H9 (cell line): ENCODE measurements around the gene SLC22A5. TPM values are rescaled to one million over a fixed set of nuclear protein-coding genes. Genes with fewer than 3 reads are reported as not detected.
A peak's percentile ranks its signal among the peaks of the same experiment; 100 is the strongest.

Source experiments
- DNase-seq: peaks from one replicate; pipeline ENCODE4 v3.0.0-alpha.2; 2017
- H2AFZ ChIP-seq: one replicate; pipeline ENCODE4 v1.6.1; 2013; ENCODE audit warnings: mild to moderate bottlenecking, low read length, control low read depth, moderate library complexity
- H2AK5ac ChIP-seq: 2 replicates; pipeline ENCODE4 v1.6.1; 2013; ENCODE audit warnings: low read length, control low read depth, mixed read lengths; ENCODE audit not compliant: insufficient read length
- H2BK120ac ChIP-seq: one replicate; pipeline ENCODE4 v1.6.1; 2013; ENCODE audit warnings: low read depth, mild to moderate bottlenecking, low read length, control low read depth, inconsistent platforms; ENCODE audit not compliant: poor library complexity, severe bottlenecking
- H2BK12ac ChIP-seq: 2 replicates; pipeline ENCODE4 v1.6.1; 2013; ENCODE audit warnings: low read length, control low read depth, mixed read lengths, low read depth; ENCODE audit not compliant: insufficient read length
- H2BK15ac ChIP-seq: 2 replicates; pipeline ENCODE4 v1.6.1; 2013; ENCODE audit warnings: low read depth, low read length, control low read depth
- H2BK20ac ChIP-seq: one replicate; pipeline ENCODE4 v1.6.1; 2013; ENCODE audit warnings: low read depth, mild to moderate bottlenecking, low read length, control low read depth, inconsistent platforms; ENCODE audit not compliant: poor library complexity, severe bottlenecking
- H2BK5ac ChIP-seq: 2 replicates; pipeline ENCODE4 v1.6.1; 2013; ENCODE audit warnings: low read length, control low read depth, mixed read lengths; ENCODE audit not compliant: insufficient read length
- H3K14ac ChIP-seq: 2 replicates; pipeline ENCODE4 v1.6.1; 2013; ENCODE audit warnings: low read length, control low read depth; ENCODE audit not compliant: insufficient read depth
- H3K18ac ChIP-seq: 2 replicates; pipeline ENCODE4 v1.6.1; 2013; ENCODE audit warnings: low read depth, mild to moderate bottlenecking, mixed read lengths, low read length, control low read depth; ENCODE audit not compliant: insufficient read length
- H3K23ac ChIP-seq: 2 replicates; pipeline ENCODE4 v1.6.1; 2013; ENCODE audit warnings: low read length, control low read depth, mixed read lengths, low read depth; ENCODE audit not compliant: insufficient read length
- H3K23me2 ChIP-seq: 2 replicates; pipeline ENCODE4 v1.6.1; 2013; ENCODE audit warnings: low read depth, mild to moderate bottlenecking, mixed read lengths, low read length, control low read depth; ENCODE audit not compliant: insufficient read length, poor library complexity, severe bottlenecking
- H3K27ac ChIP-seq: 2 replicates; pipeline ENCODE4 v1.5.1; 2013; ENCODE audit warnings: low read length, control low read depth, mixed read lengths, low read depth; ENCODE audit not compliant: insufficient read length
- H3K27me3 ChIP-seq: 2 replicates; pipeline ENCODE4 v1.6.1; 2013; ENCODE audit warnings: low read length, control low read depth, inconsistent platforms; ENCODE audit not compliant: insufficient read depth
- H3K4ac ChIP-seq: 2 replicates; pipeline ENCODE4 v1.6.1; 2013; ENCODE audit warnings: low read depth, mild to moderate bottlenecking, control low read depth, inconsistent platforms, low read length, moderate library complexity
- H3K4me1 ChIP-seq: 2 replicates; pipeline ENCODE4 v1.6.1; 2013; ENCODE audit warnings: low read length, control low read depth, inconsistent platforms; ENCODE audit not compliant: insufficient read depth
- H3K4me2 ChIP-seq: 2 replicates; pipeline ENCODE4 v1.6.1; 2013; ENCODE audit warnings: low read length, control low read depth, mixed read lengths; ENCODE audit not compliant: insufficient read length, insufficient read depth
- H3K56ac ChIP-seq: 2 replicates; pipeline ENCODE4 v1.6.1; 2013; ENCODE audit warnings: low read depth, mild to moderate bottlenecking, mixed read lengths, low read length, control low read depth; ENCODE audit not compliant: insufficient read length
- H3K79me1 ChIP-seq: 2 replicates; pipeline ENCODE4 v1.6.1; 2013; ENCODE audit warnings: low read depth, mild to moderate bottlenecking, moderate library complexity, low read length, control low read depth, inconsistent platforms; ENCODE audit not compliant: insufficient read depth, poor library complexity, severe bottlenecking
- H3K79me2 ChIP-seq: 2 replicates; pipeline ENCODE4 v1.6.1; 2013; ENCODE audit warnings: low read length, control low read depth, inconsistent platforms; ENCODE audit not compliant: insufficient read depth
- H3K9ac ChIP-seq: 2 replicates; pipeline ENCODE4 v1.6.1; 2013; ENCODE audit warnings: low read length, control low read depth, mixed read lengths; ENCODE audit not compliant: insufficient read length; ENCODE audit errors: extremely low read depth
- H3K9me3 ChIP-seq: one replicate; pipeline ENCODE4 v1.6.1; 2013; ENCODE audit warnings: low read depth, low read length, inconsistent platforms; ENCODE audit not compliant: control insufficient read depth
- H3T11ph ChIP-seq: one replicate; pipeline ENCODE4 v1.6.1; 2013; ENCODE audit warnings: mild to moderate bottlenecking, low read length, control low read depth, inconsistent platforms
- H4K20me1 ChIP-seq: one replicate; pipeline ENCODE4 v1.6.1; 2013; ENCODE audit not compliant: control insufficient read depth, insufficient read length, insufficient read depth
- H4K5ac ChIP-seq: 2 replicates; pipeline ENCODE4 v1.6.1; 2013; ENCODE audit warnings: low read depth, mild to moderate bottlenecking, mixed read lengths, low read length, control low read depth; ENCODE audit not compliant: insufficient read length
- H4K8ac ChIP-seq: replicated peaks from 2 replicates; pipeline ENCODE4 v1.6.1; 2013; ENCODE audit warnings: low read length, control low read depth, mixed read lengths, low read depth; ENCODE audit not compliant: insufficient read length
- H4K91ac ChIP-seq: 2 replicates; pipeline ENCODE4 v1.6.1; 2013; ENCODE audit warnings: low read depth, mild to moderate bottlenecking, moderate library complexity, mixed read lengths, low read length, control low read depth; ENCODE audit not compliant: insufficient read length
- H3K27ac Mint-ChIP-seq, 3 experiments: 2 replicates in 2 of 3; 3 replicates in 1 of 3; pipeline ENCODE4 v1.8.0; 2020 to 2021; ENCODE audit warnings: mixed read lengths in 3 of 3, mild to moderate bottlenecking in 1 of 3, moderate library complexity in 1 of 3
- H3K27me3 Mint-ChIP-seq: 2 replicates; pipeline ENCODE4 v1.8.0; 2021; ENCODE audit warnings: low read depth, mild to moderate bottlenecking, moderate library complexity, mixed read lengths
- H3K36me3 Mint-ChIP-seq, 3 experiments: 2 replicates in 2 of 3; 3 replicates in 1 of 3; pipeline ENCODE4 v1.8.0; 2020 to 2021; ENCODE audit warnings: low read depth in 3 of 3, mixed read lengths in 3 of 3; ENCODE audit not compliant: insufficient read depth in 1 of 3
- H3K4me1 Mint-ChIP-seq, 2 experiments: 2 replicates each; pipeline ENCODE4 v1.8.0; 2020; ENCODE audit warnings: mixed read lengths in 2 of 2
- H3K4me3 Mint-ChIP-seq, 2 experiments: 2 replicates in 1 of 2; 3 replicates in 1 of 2; pipeline ENCODE4 v1.8.0; 2020 to 2021; ENCODE audit warnings: mild to moderate bottlenecking in 2 of 2, mixed read lengths in 2 of 2, moderate library complexity in 1 of 2
- H3K9me3 Mint-ChIP-seq, 2 experiments: 2 replicates in 1 of 2; 3 replicates in 1 of 2; pipeline ENCODE4 v1.8.0; 2020; ENCODE audit warnings: mild to moderate bottlenecking in 2 of 2, mixed read lengths in 2 of 2, moderate library complexity in 1 of 2
- CTCF ChIP-seq: fragments of 200-600 bp; sonication (generic); conservative IDR thresholded peaks from 3 replicates; pipeline ENCODE4 v1.8.0; 2021; ENCODE audit warnings: antibody characterized with exemption, mild to moderate bottlenecking
- WGBS: extraction: QIAGEN DNeasy Blood & Tissue Kit; methylation state at CpG from one replicate; pipeline ENCODE4 v1.1.7; 2013; ENCODE audit warnings: missing lambda C conversion rate, low lambda C conversion rate, mixed read lengths; ENCODE audit not compliant: insufficient read length; ENCODE audit errors: extremely low coverage; 5-methylcytosine and 5-hydroxymethylcytosine counted together
- total RNA-seq: library from RNA; stranded (reverse); gene quantifications from 2 replicates; pipeline ENCODE4 v1.2.1, GENCODE V29; 2021

SLC22A5 gene
- total RNA-seq, 1 experiment from 2014 or later, result 3.4 TPM

- H3K56ac ChIP-seq, result no peak overlapping the region
- WGBS, result no CpG with 5 or more reads among the region's 11 CpGs
Observed at GRCh38 chr5:132322266-132322665, 47.2 kb upstream of the SLC22A5 start.

More at GRCh38 chr5:132322266-132322665, 47.2 kb upstream of the SLC22A5 start:
- Histone ChIP-seq H4K91ac (no peak overlapping the region), H3K23me2 (no peaks in the 10 kb centered on the region), H3K9me3 (no peaks in the 10 kb centered on the region), H4K8ac (no peak overlapping the region), H3K4me2 (peak overlapping the region; percentile 20), H2BK15ac (no peak overlapping the region), H3K18ac (peak overlapping the region; percentile 98), H2BK12ac (peak overlapping the region; percentile 88), H2AK5ac (no peak overlapping the region), H3K27me3 (no peaks in the 10 kb centered on the region), H3K4me1 (no peaks in the 10 kb centered on the region), H3K14ac (peak overlapping the region; percentile 95), H4K20me1 (no peaks in the 10 kb centered on the region), H3K9ac (no peak overlapping the region), H3T11ph (peak overlapping the region; percentile 20), H3K79me2 (no peaks in the 10 kb centered on the region), H3K23ac (no peak overlapping the region), H2AFZ (peak overlapping the region; percentile 2), H3K4ac (no peak overlapping the region), H3K79me1 (no peaks in the 10 kb centered on the region), H2BK5ac (no peak overlapping the region), H2BK20ac (no peak overlapping the region), H4K5ac (peak overlapping the region; percentile 35), H2BK120ac (no peak overlapping the region), H3K27ac (no peak overlapping the region)
- peak; percentile 71 for DNase-seq
- no peaks in the 10 kb centered on the region for H3K9me3 Mint-ChIP-seq
- peak overlapping the region; percentile 5 to 6; a peak in 1 of 5 replicates for H3K4me3 Mint-ChIP-seq
- no peak for TF ChIP-seq CTCF
- H3K4me1 Mint-ChIP-seq, result peaks cover 14 to 18% of the 10 kb centered on the region in 2 experiments
- H3K27me3 Mint-ChIP-seq, result no peaks in the 10 kb centered on the region
- H3K36me3 Mint-ChIP-seq, result no peaks in the 10 kb centered on the region
- peak overlapping the region; percentile 62 to 95 (median 90) for H3K27ac Mint-ChIP-seq
